ENCODE data around the gene SHISAL1.

The SHISAL1 gene

GRCh38 chr22:44209343-44209742, 103.4 kb downstream of the SHISAL1 start:
- no peaks in the 10 kb centered on the region for H3K27me3 ChIP-seq (ENCODE audit: insufficient read depth, poor library complexity, severe bottlenecking)
- H3K9me3 ChIP-seq (ENCODE audit: severe bottlenecking), result peaks cover 2% of the 10 kb centered on the region
- no peak overlapping the region for H3K27ac ChIP-seq (ENCODE audit: poor library complexity, severe bottlenecking)
- TF ChIP-seq CTCF (IDR thresholded peaks at IDR 0.05; ENCODE audit: poor library complexity, severe bottlenecking), result no peak
- no peak overlapping the region for H3K4me3 ChIP-seq (ENCODE audit: severe bottlenecking)
- no peak for ATAC-seq (ENCODE audit: low read depth)
- no peaks in the 10 kb centered on the region for H3K36me3 ChIP-seq (ENCODE audit: low read depth)
- H3K4me1 ChIP-seq (ENCODE audit: insufficient read depth, poor library complexity, severe bottlenecking), result no peaks in the 10 kb centered on the region
- DNase-seq (ENCODE audit: low spot score), result no peak

- Histone ChIP-seq H3K4me1 (ENCODE audit: insufficient read depth, poor library complexity, severe bottlenecking) (no peaks in the 10 kb centered on the region), H3K9me3 (ENCODE audit: severe bottlenecking) (peaks cover 2% of the 10 kb centered on the region), H3K4me3 (ENCODE audit: severe bottlenecking) (no peak overlapping the region), H3K36me3 (ENCODE audit: low read depth) (no peaks in the 10 kb centered on the region), H3K27me3 (ENCODE audit: insufficient read depth, poor library complexity, severe bottlenecking) (peaks cover 3% of the 10 kb centered on the region), H3K27ac (ENCODE audit: poor library complexity, severe bottlenecking) (no peak overlapping the region)
- no peak for TF ChIP-seq CTCF (IDR thresholded peaks at IDR 0.05; ENCODE audit: poor library complexity, severe bottlenecking)
- no peak for ATAC-seq (ENCODE audit: low read depth)
- DNase-seq (ENCODE audit: low spot score), result no peak
Measured at GRCh38 chr22:44207981-44208317, 104.8 kb downstream of the SHISAL1 start.

- Histone ChIP-seq H3K4me3 (ENCODE audit: severe bottlenecking) (no peak overlapping the region), H3K27me3 (ENCODE audit: insufficient read depth, poor library complexity, severe bottlenecking) (peaks cover 7% of the 10 kb centered on the region), H3K36me3 (ENCODE audit: low read depth) (no peaks in the 10 kb centered on the region), H3K4me1 (ENCODE audit: insufficient read depth, poor library complexity, severe bottlenecking) (no peaks in the 10 kb centered on the region), H3K27ac (ENCODE audit: poor library complexity, severe bottlenecking) (no peak overlapping the region), H3K9me3 (ENCODE audit: severe bottlenecking) (peaks cover 2% of the 10 kb centered on the region)
- no peak for TF ChIP-seq CTCF (IDR thresholded peaks at IDR 0.05; ENCODE audit: poor library complexity, severe bottlenecking)
- DNase-seq (ENCODE audit: low spot score) (no peak), ATAC-seq (ENCODE audit: low read depth) (no peak)
Measured at GRCh38 chr22:44207173-44207980, 105.4 kb downstream of the SHISAL1 start.

- no peaks in the 10 kb centered on the region for H3K4me1 ChIP-seq (ENCODE audit: insufficient read depth, poor library complexity, severe bottlenecking)
- peaks cover 2% of the 10 kb centered on the region for H3K9me3 ChIP-seq (ENCODE audit: severe bottlenecking)
- TF ChIP-seq CTCF (IDR thresholded peaks at IDR 0.05; ENCODE audit: poor library complexity, severe bottlenecking), result no peak
- DNase-seq (ENCODE audit: low spot score) (no peak), ATAC-seq (ENCODE audit: low read depth) (no peak)
- H3K27me3 ChIP-seq (ENCODE audit: insufficient read depth, poor library complexity, severe bottlenecking), result peaks cover 7% of the 10 kb centered on the region
- no peak overlapping the region for H3K4me3 ChIP-seq (ENCODE audit: severe bottlenecking)
- no peak overlapping the region for H3K27ac ChIP-seq (ENCODE audit: poor library complexity, severe bottlenecking)
- H3K36me3 ChIP-seq (ENCODE audit: low read depth), result no peaks in the 10 kb centered on the region
Measured at GRCh38 chr22:44206696-44207095, 106.1 kb downstream of the SHISAL1 start.

- Histone ChIP-seq H3K4me3 (ENCODE audit: severe bottlenecking) (no peak overlapping the region), H3K9me3 (ENCODE audit: severe bottlenecking) (peaks cover 2% of the 10 kb centered on the region), H3K27me3 (ENCODE audit: insufficient read depth, poor library complexity, severe bottlenecking) (peaks cover 7% of the 10 kb centered on the region), H3K36me3 (ENCODE audit: low read depth) (no peaks in the 10 kb centered on the region), H3K27ac (ENCODE audit: poor library complexity, severe bottlenecking) (no peak overlapping the region), H3K4me1 (ENCODE audit: insufficient read depth, poor library complexity, severe bottlenecking) (no peaks in the 10 kb centered on the region)
- ATAC-seq (ENCODE audit: low read depth) (no peak), DNase-seq (ENCODE audit: low spot score) (no peak)
- TF ChIP-seq CTCF (IDR thresholded peaks at IDR 0.05; ENCODE audit: poor library complexity, severe bottlenecking), result no peak
Measured at GRCh38 chr22:44206330-44206645, 106.5 kb downstream of the SHISAL1 start.
